ENCODE results near the gene GPHN. TPM values are rescaled to one million over a fixed set of nuclear protein-coding genes. Genes with fewer than 3 reads are reported as not detected.

GPHN gene
- total RNA-seq, 1 donor from 2014 or later: 12.4 TPM

- no peak for DNase-seq (ENCODE audit: low spot score)
- H3K36me3 Mint-ChIP-seq (ENCODE audit: low read depth): peaks cover 16% of the 10 kb centered on the region
- H3K4me3 Mint-ChIP-seq (ENCODE audit: unreplicated experiment): no peak overlapping the region
- H3K27ac Mint-ChIP-seq (ENCODE audit: unreplicated experiment): no peak overlapping the region
- peaks cover 42% of the 10 kb centered on the region for H3K9me3 Mint-ChIP-seq (ENCODE audit: low read depth)
- H3K4me1 Mint-ChIP-seq (ENCODE audit: low read depth): no peaks in the 10 kb centered on the region
- no peak for TF ChIP-seq CTCF (IDR thresholded peaks at IDR 0.05)
- H3K27me3 Mint-ChIP-seq (ENCODE audit: low read depth): no peaks in the 10 kb centered on the region
Observed at GRCh38 chr14:66677780-66678179, 169.8 kb downstream of the GPHN start.

- Mint-ChIP-seq H3K4me3 (ENCODE audit: unreplicated experiment) (no peak overlapping the region), H3K4me1 (ENCODE audit: low read depth) (no peaks in the 10 kb centered on the region), H3K27ac (ENCODE audit: unreplicated experiment) (no peak overlapping the region), H3K27me3 (ENCODE audit: low read depth) (no peaks in the 10 kb centered on the region), H3K36me3 (ENCODE audit: low read depth) (peaks cover 14% of the 10 kb centered on the region), H3K9me3 (ENCODE audit: low read depth) (peaks cover 38% of the 10 kb centered on the region)
- no peak for TF ChIP-seq CTCF (IDR thresholded peaks at IDR 0.05)
- no peak for DNase-seq (ENCODE audit: low spot score)
Observed at GRCh38 chr14:66680216-66680615, 172.3 kb downstream of the GPHN start.

- no peak overlapping the region for H3K27ac Mint-ChIP-seq (ENCODE audit: unreplicated experiment)
- no peaks in the 10 kb centered on the region for H3K27me3 Mint-ChIP-seq (ENCODE audit: low read depth)
- no peaks in the 10 kb centered on the region for H3K4me1 Mint-ChIP-seq (ENCODE audit: low read depth)
- no peaks in the 10 kb centered on the region for H3K9me3 Mint-ChIP-seq (ENCODE audit: low read depth)
- DNase-seq (ENCODE audit: low spot score): no peak
- no peak overlapping the region for H3K4me3 Mint-ChIP-seq (ENCODE audit: unreplicated experiment)
- no peaks in the 10 kb centered on the region for H3K36me3 Mint-ChIP-seq (ENCODE audit: low read depth)
- no peak for TF ChIP-seq CTCF (IDR thresholded peaks at IDR 0.05)
Observed at GRCh38 chr14:66696326-66696725, 188.4 kb downstream of the GPHN start.

GRCh38 chr14:66698503-66698902 is 190.6 kb downstream of the GPHN start:
- no peak for TF ChIP-seq CTCF (IDR thresholded peaks at IDR 0.05)
- H3K4me3 Mint-ChIP-seq (ENCODE audit: unreplicated experiment): no peak overlapping the region
- no peak for DNase-seq (ENCODE audit: low spot score)
- peaks cover 1% of the 10 kb centered on the region for H3K36me3 Mint-ChIP-seq (ENCODE audit: low read depth)
- H3K27me3 Mint-ChIP-seq (ENCODE audit: low read depth): no peaks in the 10 kb centered on the region
- no peak overlapping the region for H3K27ac Mint-ChIP-seq (ENCODE audit: unreplicated experiment)
- no peaks in the 10 kb centered on the region for H3K4me1 Mint-ChIP-seq (ENCODE audit: low read depth)
- peaks cover 5% of the 10 kb centered on the region for H3K9me3 Mint-ChIP-seq (ENCODE audit: low read depth)

- Mint-ChIP-seq H3K36me3 (ENCODE audit: low read depth) (peaks cover 4% of the 10 kb centered on the region), H3K4me1 (ENCODE audit: low read depth) (no peaks in the 10 kb centered on the region), H3K27me3 (ENCODE audit: low read depth) (no peaks in the 10 kb centered on the region), H3K9me3 (ENCODE audit: low read depth) (peaks cover 36% of the 10 kb centered on the region), H3K4me3 (ENCODE audit: unreplicated experiment) (no peak overlapping the region), H3K27ac (ENCODE audit: unreplicated experiment) (no peak overlapping the region)
- no peak for TF ChIP-seq CTCF (IDR thresholded peaks at IDR 0.05)
- no peak for DNase-seq (ENCODE audit: low spot score)
Observed at GRCh38 chr14:66701813-66702212, 193.9 kb downstream of the GPHN start.
